ENCODE results near the gene FAF2.

The FAF2 gene

GRCh38 chr5:176497852-176498251 is 49.7 kb downstream of the FAF2 start:
- Histone ChIP-seq H3K9me3 (ENCODE audit: control insufficient read depth, low read length) (no peaks in the 10 kb centered on the region), H3K9ac (ENCODE audit: low read length) (no peak overlapping the region), H3K36me3 (ENCODE audit: control insufficient read depth, insufficient read depth, low read length) (peaks cover 23% of the 10 kb centered on the region), H3K4me3 (ENCODE audit: low read length) (no peak overlapping the region), H3K4me1 (ENCODE audit: control insufficient read depth, insufficient read depth, low read length) (no peaks in the 10 kb centered on the region), H3K27me3 (ENCODE audit: control insufficient read depth, insufficient read depth, low read length) (no peaks in the 10 kb centered on the region)

GRCh38 chr5:176499273-176499672 is 51.1 kb downstream of the FAF2 start:
- H3K9me3 ChIP-seq (ENCODE audit: control insufficient read depth, low read length) = no peaks in the 10 kb centered on the region
- H3K4me3 ChIP-seq (ENCODE audit: low read length) = no peak overlapping the region
- peaks cover 23% of the 10 kb centered on the region for H3K36me3 ChIP-seq (ENCODE audit: control insufficient read depth, insufficient read depth, low read length)
- H3K27me3 ChIP-seq (ENCODE audit: control insufficient read depth, insufficient read depth, low read length) = no peaks in the 10 kb centered on the region
- H3K4me1 ChIP-seq (ENCODE audit: control insufficient read depth, insufficient read depth, low read length) = no peaks in the 10 kb centered on the region
- H3K9ac ChIP-seq (ENCODE audit: low read length) = no peak overlapping the region

- Histone ChIP-seq H3K9me3 (ENCODE audit: control insufficient read depth, low read length) (no peaks in the 10 kb centered on the region), H3K9ac (ENCODE audit: low read length) (no peak overlapping the region), H3K27me3 (ENCODE audit: control insufficient read depth, insufficient read depth, low read length) (no peaks in the 10 kb centered on the region), H3K4me1 (ENCODE audit: control insufficient read depth, insufficient read depth, low read length) (no peaks in the 10 kb centered on the region), H3K4me3 (ENCODE audit: low read length) (no peak overlapping the region), H3K36me3 (ENCODE audit: control insufficient read depth, insufficient read depth, low read length) (peaks cover 23% of the 10 kb centered on the region)
These were observed 52.3 kb downstream of the FAF2 start for GRCh38 chr5:176500511-176500910.

- H3K27me3 ChIP-seq (ENCODE audit: control insufficient read depth, insufficient read depth, low read length) = no peaks in the 10 kb centered on the region
- H3K9ac ChIP-seq (ENCODE audit: low read length) = no peak overlapping the region
- H3K9me3 ChIP-seq (ENCODE audit: control insufficient read depth, low read length) = no peaks in the 10 kb centered on the region
- peaks cover 19% of the 10 kb centered on the region for H3K36me3 ChIP-seq (ENCODE audit: control insufficient read depth, insufficient read depth, low read length)
- H3K4me3 ChIP-seq (ENCODE audit: low read length) = no peak overlapping the region
- H3K4me1 ChIP-seq (ENCODE audit: control insufficient read depth, insufficient read depth, low read length) = no peaks in the 10 kb centered on the region
These were observed 53.1 kb downstream of the FAF2 start for GRCh38 chr5:176501333-176501732.

- H3K36me3 ChIP-seq (ENCODE audit: control insufficient read depth, insufficient read depth, low read length) = peaks cover 17% of the 10 kb centered on the region
- H3K27me3 ChIP-seq (ENCODE audit: control insufficient read depth, insufficient read depth, low read length) = no peaks in the 10 kb centered on the region
- H3K9me3 ChIP-seq (ENCODE audit: control insufficient read depth, low read length) = no peaks in the 10 kb centered on the region
- no peak overlapping the region for H3K9ac ChIP-seq (ENCODE audit: low read length)
- no peak overlapping the region for H3K4me3 ChIP-seq (ENCODE audit: low read length)
- no peaks in the 10 kb centered on the region for H3K4me1 ChIP-seq (ENCODE audit: control insufficient read depth, insufficient read depth, low read length)
These were observed 55.3 kb downstream of the FAF2 start for GRCh38 chr5:176503496-176503895.

- no peak overlapping the region for H3K4me3 ChIP-seq (ENCODE audit: low read length)
- H3K9ac ChIP-seq (ENCODE audit: low read length) = no peak overlapping the region
- H3K27me3 ChIP-seq (ENCODE audit: control insufficient read depth, insufficient read depth, low read length) = no peaks in the 10 kb centered on the region
- H3K36me3 ChIP-seq (ENCODE audit: control insufficient read depth, insufficient read depth, low read length) = peaks cover 4% of the 10 kb centered on the region
- no peaks in the 10 kb centered on the region for H3K4me1 ChIP-seq (ENCODE audit: control insufficient read depth, insufficient read depth, low read length)
- H3K9me3 ChIP-seq (ENCODE audit: control insufficient read depth, low read length) = no peaks in the 10 kb centered on the region
These were observed 59.7 kb downstream of the FAF2 start for GRCh38 chr5:176507911-176508310.

- H3K4me3 ChIP-seq (ENCODE audit: low read length) = no peak overlapping the region
- H3K36me3 ChIP-seq (ENCODE audit: control insufficient read depth, insufficient read depth, low read length) = peaks cover 4% of the 10 kb centered on the region
- H3K9ac ChIP-seq (ENCODE audit: low read length) = no peak overlapping the region
- no peaks in the 10 kb centered on the region for H3K27me3 ChIP-seq (ENCODE audit: control insufficient read depth, insufficient read depth, low read length)
- no peaks in the 10 kb centered on the region for H3K9me3 ChIP-seq (ENCODE audit: control insufficient read depth, low read length)
- no peaks in the 10 kb centered on the region for H3K4me1 ChIP-seq (ENCODE audit: control insufficient read depth, insufficient read depth, low read length)
These were observed 60.4 kb downstream of the FAF2 start for GRCh38 chr5:176508603-176509002.

- no peak overlapping the region for H3K4me3 ChIP-seq (ENCODE audit: low read length)
- no peaks in the 10 kb centered on the region for H3K9me3 ChIP-seq (ENCODE audit: control insufficient read depth, low read length)
- H3K9ac ChIP-seq (ENCODE audit: low read length) = no peak overlapping the region
- no peaks in the 10 kb centered on the region for H3K36me3 ChIP-seq (ENCODE audit: control insufficient read depth, insufficient read depth, low read length)
- H3K4me1 ChIP-seq (ENCODE audit: control insufficient read depth, insufficient read depth, low read length) = no peaks in the 10 kb centered on the region
- H3K27me3 ChIP-seq (ENCODE audit: control insufficient read depth, insufficient read depth, low read length) = no peaks in the 10 kb centered on the region
These were observed 65.6 kb downstream of the FAF2 start for GRCh38 chr5:176513788-176514187.

- Histone ChIP-seq H3K27me3 (ENCODE audit: control insufficient read depth, insufficient read depth, low read length) (no peaks in the 10 kb centered on the region), H3K9me3 (ENCODE audit: control insufficient read depth, low read length) (no peaks in the 10 kb centered on the region), H3K4me1 (ENCODE audit: control insufficient read depth, insufficient read depth, low read length) (no peaks in the 10 kb centered on the region), H3K9ac (ENCODE audit: low read length) (no peak overlapping the region), H3K36me3 (ENCODE audit: control insufficient read depth, insufficient read depth, low read length) (no peaks in the 10 kb centered on the region), H3K4me3 (ENCODE audit: low read length) (no peak overlapping the region)
These were observed 66.2 kb downstream of the FAF2 start for GRCh38 chr5:176514244-176514950.

GRCh38 chr5:176515396-176515795 is 67.2 kb downstream of the FAF2 start:
- H3K4me3 ChIP-seq (ENCODE audit: low read length) = no peak overlapping the region
- no peaks in the 10 kb centered on the region for H3K4me1 ChIP-seq (ENCODE audit: control insufficient read depth, insufficient read depth, low read length)
- H3K9ac ChIP-seq (ENCODE audit: low read length) = no peak overlapping the region
- no peaks in the 10 kb centered on the region for H3K27me3 ChIP-seq (ENCODE audit: control insufficient read depth, insufficient read depth, low read length)
- H3K36me3 ChIP-seq (ENCODE audit: control insufficient read depth, insufficient read depth, low read length) = no peaks in the 10 kb centered on the region
- H3K9me3 ChIP-seq (ENCODE audit: control insufficient read depth, low read length) = no peaks in the 10 kb centered on the region

GRCh38 chr5:176517053-176517661 is 69.0 kb downstream of the FAF2 start:
- no peaks in the 10 kb centered on the region for H3K27me3 ChIP-seq (ENCODE audit: control insufficient read depth, insufficient read depth, low read length)
- no peak overlapping the region for H3K4me3 ChIP-seq (ENCODE audit: low read length)

GRCh38 chr5:176519810-176520720 is 71.9 kb downstream of the FAF2 start:
- no peaks in the 10 kb centered on the region for H3K36me3 ChIP-seq (ENCODE audit: control insufficient read depth, insufficient read depth, low read length)
- no peaks in the 10 kb centered on the region for H3K9me3 ChIP-seq (ENCODE audit: control insufficient read depth, low read length)
- H3K9ac ChIP-seq (ENCODE audit: low read length) = no peak overlapping the region
- H3K4me3 ChIP-seq (ENCODE audit: low read length) = no peak overlapping the region
- H3K27me3 ChIP-seq (ENCODE audit: control insufficient read depth, insufficient read depth, low read length) = no peaks in the 10 kb centered on the region
- no peaks in the 10 kb centered on the region for H3K4me1 ChIP-seq (ENCODE audit: control insufficient read depth, insufficient read depth, low read length)

More at GRCh38 chr5:176517053-176517661, 69.0 kb downstream of the FAF2 start:
- no peaks in the 10 kb centered on the region for H3K4me1 ChIP-seq (ENCODE audit: control insufficient read depth, insufficient read depth, low read length)
- no peaks in the 10 kb centered on the region for H3K9me3 ChIP-seq (ENCODE audit: control insufficient read depth, low read length)
- H3K36me3 ChIP-seq (ENCODE audit: control insufficient read depth, insufficient read depth, low read length) = no peaks in the 10 kb centered on the region
- H3K9ac ChIP-seq (ENCODE audit: low read length) = no peak overlapping the region

All from mucosa of stomach (tissue), 1 donor.